ENCODE results near the gene SLC6A6. TPM values are rescaled to one million over a fixed set of nuclear protein-coding genes. Genes with fewer than 3 reads are reported as not detected.
A peak's percentile ranks its signal among the peaks of the same experiment; 100 is the strongest.

The SLC6A6 gene
- polyA plus RNA-seq (2013, experiment 1 of 2; ENCODE audit: insufficient read length) = 13.1 TPM
- 12.6 TPM for polyA plus RNA-seq (2013, experiment 2 of 2; ENCODE audit: insufficient read length)

GRCh38 chr3:14402304-14402811, at the start of gene SLC6A6:
TSS of gene SLC6A6 (plus strand) at chr3:14402606. CDS start at chr3:14443635, 41,029 bp downstream.
- peak; percentile 94 for DNase-seq

DNA sequence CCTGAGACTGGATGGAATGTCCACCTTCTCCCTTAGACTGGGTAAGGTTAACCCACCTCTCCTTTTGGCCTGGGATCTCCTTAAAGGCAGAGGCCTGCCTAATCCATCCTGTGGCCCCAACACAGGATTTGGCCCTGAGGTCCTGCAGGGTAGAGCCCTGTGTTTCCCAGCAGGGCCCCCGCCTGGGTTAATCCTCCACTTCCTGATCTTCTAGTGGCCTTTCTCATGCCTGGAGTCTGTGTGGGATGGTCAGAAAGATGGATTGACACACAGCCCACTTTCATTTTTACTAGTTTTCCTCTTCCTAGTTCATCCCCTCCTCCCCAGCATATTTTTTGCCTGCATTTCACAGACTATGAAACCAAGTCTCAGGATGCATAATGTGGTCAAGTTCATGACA, 48.9 kb upstream of the SLC6A6 start:
- no peak for DNase-seq

- DNase-seq = no peak
These were observed 44.9 kb upstream of the SLC6A6 start for GRCh38 chr3:14357463-14357862.

DNA sequence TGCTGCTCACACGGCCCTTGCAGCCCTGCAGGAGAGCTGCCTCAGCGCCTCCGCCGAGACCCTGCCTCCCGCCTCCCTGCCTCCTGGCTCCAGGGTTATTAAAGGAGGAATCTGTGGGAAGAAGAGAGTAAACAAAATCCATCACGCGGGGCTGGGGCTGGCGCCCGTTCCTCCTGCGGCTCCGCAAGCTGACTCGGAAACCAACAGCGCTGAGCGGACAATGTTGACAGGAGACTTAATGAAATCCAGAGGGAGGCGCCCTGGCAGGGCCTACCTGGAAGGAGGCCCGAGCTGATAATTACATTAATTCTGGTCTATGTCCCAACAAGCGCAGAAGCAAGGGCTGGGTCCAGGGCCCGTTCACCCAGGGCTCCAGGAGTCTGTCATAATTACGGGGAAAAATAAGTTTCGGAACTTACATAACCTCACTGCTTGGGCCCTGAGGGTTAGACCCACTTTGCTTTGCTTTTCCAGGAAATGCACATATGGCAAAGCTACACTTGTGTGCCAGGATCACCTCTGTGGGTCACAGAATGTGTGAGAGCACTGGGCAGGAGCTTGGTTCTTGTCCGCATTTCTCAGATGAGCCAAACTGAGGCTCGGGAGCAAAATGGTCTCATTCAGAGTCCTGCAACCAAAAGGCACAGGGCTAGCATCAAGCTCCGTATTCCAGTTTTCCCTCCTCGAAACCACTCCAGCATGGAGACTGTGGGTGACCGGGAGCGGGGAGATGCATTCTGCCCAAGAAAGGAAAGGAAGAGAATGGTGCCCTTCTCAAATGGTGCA, 43.8 kb upstream of the SLC6A6 start:
- DNase-seq = peak; percentile 64

- DNase-seq = no peak
These were observed 43.1 kb upstream of the SLC6A6 start for GRCh38 chr3:14359348-14359747.

GRCh38 chr3:14360123-14360881, 42.1 kb upstream of the SLC6A6 start:
- DNase-seq = peak; percentile 72

DNA sequence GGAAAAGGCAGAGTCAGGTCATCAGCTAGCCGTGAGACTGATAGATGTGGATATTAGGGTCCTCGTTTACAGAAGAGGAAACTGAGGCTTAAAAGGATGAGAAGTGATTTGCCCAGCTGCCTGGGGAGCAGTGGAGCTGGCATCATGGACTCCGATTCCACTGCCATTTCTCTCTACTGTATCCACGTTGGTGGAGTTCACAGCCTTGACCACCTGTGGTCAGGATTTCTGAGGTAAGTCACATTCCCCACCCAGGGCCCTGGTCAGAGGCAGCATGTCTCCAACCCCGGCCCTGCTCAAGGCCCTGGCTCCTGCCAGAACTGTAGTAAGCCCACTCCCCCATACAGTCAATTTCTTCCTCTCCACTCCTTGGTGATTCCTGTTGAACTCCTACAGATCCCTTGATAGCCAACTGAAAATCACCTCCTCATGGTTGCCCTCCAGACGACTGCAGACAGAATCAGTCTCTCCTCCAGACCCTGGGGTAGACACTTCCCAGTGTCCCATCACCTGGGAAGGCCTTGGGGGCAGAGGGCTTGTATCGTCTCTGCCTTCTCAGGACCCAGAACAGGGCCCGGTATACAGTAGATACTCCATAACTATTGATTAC, 41.2 kb upstream of the SLC6A6 start:
- DNase-seq = no peak

- DNase-seq = no peak
These were observed 39.5 kb upstream of the SLC6A6 start for GRCh38 chr3:14362890-14363289.

DNA sequence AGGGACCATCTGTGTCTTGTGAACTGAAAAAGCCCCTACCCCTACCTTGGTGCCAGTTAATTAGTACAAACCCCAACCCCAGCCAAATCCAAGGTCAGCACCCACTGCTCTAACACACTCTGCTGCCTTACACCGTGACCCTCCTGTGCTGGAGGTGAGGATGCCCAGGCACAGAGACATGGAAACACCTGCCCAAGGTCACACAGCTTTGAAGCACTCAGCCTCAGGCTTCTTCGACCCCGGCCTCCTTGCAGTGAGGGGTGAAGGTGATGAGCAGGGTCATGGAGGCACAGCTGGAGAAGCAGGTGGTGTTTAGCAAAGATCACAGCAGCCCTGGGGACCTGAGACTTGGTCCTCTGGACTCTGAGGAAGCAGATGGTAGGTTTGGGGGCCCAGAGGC, 39.0 kb upstream of the SLC6A6 start:
- no peak for DNase-seq

DNA sequence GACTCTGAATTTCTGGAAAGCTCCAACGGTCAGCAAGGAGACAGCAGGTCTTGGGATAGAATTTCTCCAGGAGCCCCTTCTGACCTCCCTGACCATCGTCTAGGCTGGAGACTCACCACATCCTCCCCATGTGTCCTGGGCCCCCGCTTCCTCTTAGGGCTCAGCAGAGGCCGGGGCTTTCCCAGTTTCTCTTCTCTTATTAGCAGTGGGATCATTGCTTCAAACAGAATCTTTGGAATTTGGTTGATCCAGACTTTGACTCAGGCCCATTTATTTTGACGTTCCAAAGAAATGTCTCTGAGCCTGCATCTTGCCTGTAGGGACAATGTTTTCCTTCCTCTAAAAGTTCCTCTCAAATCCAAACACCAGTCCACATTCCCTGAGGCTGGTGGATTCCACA, 38.4 kb upstream of the SLC6A6 start:
- peak; percentile 19 for DNase-seq

GRCh38 chr3:14364580-14365292, 37.7 kb upstream of the SLC6A6 start:
- no peak for DNase-seq

- no peak for DNase-seq
These were observed 36.2 kb upstream of the SLC6A6 start for GRCh38 chr3:14366248-14366647.

DNA sequence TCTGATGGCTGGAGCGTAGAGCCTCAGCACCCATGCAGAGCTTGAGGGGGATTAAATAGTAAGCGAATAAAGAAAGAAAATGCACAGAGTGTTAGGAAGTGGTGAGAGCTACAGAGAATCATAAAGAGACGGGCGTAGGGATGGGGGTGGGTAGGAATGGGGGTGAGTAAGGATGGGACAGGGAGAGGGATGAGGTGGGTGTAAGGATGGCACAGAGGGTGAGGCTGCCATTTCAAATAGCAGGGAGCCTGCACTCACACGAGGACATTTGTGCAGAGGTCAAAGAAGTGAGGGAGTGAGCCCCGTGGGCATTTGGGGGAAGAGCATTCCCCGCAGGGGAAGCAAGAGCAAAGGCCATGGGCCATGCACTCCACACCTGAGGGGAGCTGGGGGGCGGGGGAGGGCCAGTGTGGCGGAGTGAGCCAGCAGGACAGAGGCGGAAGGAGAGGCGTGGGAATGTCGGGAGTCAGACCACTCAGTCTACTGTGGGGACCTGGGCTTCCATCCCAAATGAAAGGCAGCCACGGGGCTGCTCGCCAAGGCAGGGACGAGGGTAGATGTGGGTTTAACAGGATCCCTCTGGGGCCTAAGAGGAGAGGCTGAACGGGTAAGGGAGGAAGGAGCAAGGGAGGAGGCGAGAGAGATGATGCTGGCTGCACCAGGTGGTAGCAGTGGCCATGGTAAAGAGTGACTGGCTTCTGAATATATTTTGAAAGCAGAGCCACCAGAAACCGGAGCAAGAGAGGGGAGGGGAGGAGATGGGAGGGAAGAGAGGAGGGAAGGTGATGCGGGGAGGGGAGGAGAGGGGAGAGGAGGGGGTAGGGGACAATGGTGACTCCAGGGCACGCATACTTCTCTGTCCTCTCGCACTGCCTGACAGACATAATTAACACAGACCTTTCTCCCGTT, 35.2 kb upstream of the SLC6A6 start:
- DNase-seq = no peak

- DNase-seq = no peak
These were observed 34.3 kb upstream of the SLC6A6 start for GRCh38 chr3:14368146-14368545.

GRCh38 chr3:14368885-14369284, 33.5 kb upstream of the SLC6A6 start:
- DNase-seq = no peak

DNA sequence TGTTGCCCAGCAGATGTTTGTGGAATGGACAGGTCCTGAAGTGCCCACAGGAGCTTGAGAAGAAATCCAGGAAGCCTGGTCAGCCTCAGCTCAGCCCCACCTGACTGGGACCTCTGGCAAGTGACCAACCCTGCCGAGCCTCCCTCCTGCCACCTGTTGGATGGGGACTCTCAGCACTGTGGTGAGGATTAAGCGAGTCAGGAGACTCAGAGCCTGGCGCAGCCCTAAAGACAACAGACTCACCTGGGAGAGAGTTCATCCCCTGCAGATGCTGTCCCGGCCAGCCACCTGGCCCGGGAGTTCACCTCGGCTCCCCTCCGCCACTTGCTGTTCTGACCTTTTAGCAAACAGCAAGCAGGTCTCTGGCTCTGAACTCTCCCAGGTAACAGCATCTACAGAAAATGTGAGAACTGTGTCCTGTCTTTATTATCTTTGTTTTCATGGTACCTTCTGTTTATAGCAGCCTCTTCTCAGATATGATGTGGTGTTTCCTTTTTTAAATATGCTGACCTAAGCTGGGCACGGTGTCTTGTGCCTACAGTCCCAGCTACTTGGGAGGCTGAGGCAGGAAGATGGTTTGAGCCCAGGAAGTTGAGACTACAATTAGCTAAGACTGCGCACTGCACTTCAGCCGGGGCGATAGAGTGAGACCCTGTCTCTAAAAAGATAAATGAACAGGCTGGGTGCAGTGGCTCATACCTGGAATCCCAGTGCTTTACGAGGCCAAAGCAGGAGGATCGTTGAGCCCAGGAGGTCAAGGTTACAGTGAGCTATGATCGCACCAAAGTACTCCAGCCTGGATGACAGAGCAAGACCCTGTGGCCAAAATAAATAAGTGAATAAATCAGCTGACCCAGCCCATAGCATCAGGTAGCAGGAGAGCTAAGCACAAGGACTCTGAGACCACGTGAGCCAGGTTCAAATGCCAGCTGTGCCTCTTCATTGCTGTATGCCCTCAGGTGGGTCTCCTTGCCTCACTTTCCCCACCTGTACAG, 32.4 kb upstream of the SLC6A6 start:
- DNase-seq = no peak

GRCh38 chr3:14370720-14371572, 31.5 kb upstream of the SLC6A6 start:
- no peak for DNase-seq

DNA sequence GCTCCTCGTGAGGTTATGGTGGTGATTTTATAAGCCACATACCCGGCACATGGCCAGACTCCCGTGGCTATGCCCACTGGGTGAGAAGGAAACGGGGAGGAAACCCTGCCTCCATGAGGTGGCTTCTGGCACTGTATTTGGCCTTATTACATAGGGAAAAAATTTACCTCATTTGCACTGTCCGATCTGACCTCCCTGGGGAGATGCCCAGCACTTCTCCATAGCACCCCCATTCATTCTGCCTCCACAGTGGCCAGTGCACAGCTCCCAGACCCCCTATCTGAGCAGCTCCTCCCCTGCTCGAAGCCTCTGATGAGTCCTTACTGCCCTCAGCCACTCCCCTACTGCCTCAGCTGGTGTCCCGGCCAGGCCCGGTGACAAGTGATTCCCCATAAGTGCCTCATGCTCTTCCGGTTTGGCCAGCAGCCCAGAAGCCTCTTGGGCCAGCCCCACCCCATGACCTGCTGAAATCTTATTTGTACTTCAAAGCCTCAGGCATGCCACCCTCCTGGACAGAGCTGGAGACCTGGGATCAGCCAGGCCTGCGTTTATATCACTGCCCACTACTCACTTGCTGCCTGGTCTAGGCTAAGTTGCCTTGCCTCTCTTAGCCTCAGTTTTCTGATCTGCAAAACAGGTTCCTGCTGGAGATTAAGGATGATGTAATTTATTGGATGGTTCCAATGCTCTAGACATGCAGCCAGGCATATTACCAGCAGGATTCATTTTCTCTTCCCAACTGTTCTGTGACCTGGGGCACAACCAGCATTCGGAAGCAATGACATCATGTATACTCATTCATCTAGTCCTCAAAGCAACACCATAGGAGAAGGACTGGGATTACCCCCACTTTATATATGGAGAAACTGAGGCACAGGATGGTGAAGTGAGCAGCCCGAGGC, 30.6 kb upstream of the SLC6A6 start:
- peak; percentile 33 for DNase-seq

Data from fibroblast of skin of abdomen (primary cell).